Measurements from ENCODE around the gene TSPAN14. TPM values are rescaled to one million over a fixed set of nuclear protein-coding genes. Genes with fewer than 3 reads are reported as not detected.
A peak's percentile ranks its signal among the peaks of the same experiment; 100 is the strongest.

TSPAN14 gene
- total and polyA plus RNA-seq, 2 of the 13 experiments (the other 11 are each of a cell fraction or from before 2014, with no cell fraction given) = 24.1 to 80.6 TPM

GRCh38 chr10:80488539-80489066 lies 34.5 kb downstream of the TSPAN14 start (continued):
- no peak for TF ChIP-seq ARID4A (CRISPR knock-in tag; IDR thresholded peaks at IDR 0.05; ENCODE audit: borderline replicate concordance)

- FAIRE-seq (no peak), DNase-seq (ENCODE audit: low spot score) (no peak), ATAC-seq (no peak)
- no peaks in the 10 kb centered on the region for H3K27me3 ChIP-seq (ENCODE audit: control insufficient read depth in 1 of 2, insufficient read depth in 2 of 2, low read length in 2 of 2)
- WGBS (ENCODE audit: low lambda C conversion rate) = 92% methylated on average over 2 of the region's 2 CpGs
- no TSS peak for BruUV-seq (replicated peaks)
- H2AFZ ChIP-seq (ENCODE audit: low read length) = no peak overlapping the region
- TF ChIP-seq ZNF343 (CRISPR knock-in tag; IDR thresholded peaks at IDR 0.05) (no peak), ZNF282 (IDR thresholded peaks at IDR 0.05; ENCODE audit: partially characterized antibody) (no peak), RFXANK (CRISPR knock-in tag; IDR thresholded peaks at IDR 0.05) (no peak), ZMYM2 (CRISPR knock-in tag; IDR thresholded peaks at IDR 0.05) (no peak), ZMYM3 (CRISPR knock-in tag; IDR thresholded peaks at IDR 0.05) (peak; percentile 16; the same call in 1 of the 2 replicates), NFKB2 (CRISPR knock-in tag; IDR thresholded peaks at IDR 0.05; ENCODE audit: borderline replicate concordance) (no peak), PLRG1 (conservative IDR thresholded peaks at IDR 0.05) (no peak), ZNF18 (CRISPR knock-in tag; IDR thresholded peaks at IDR 0.05; ENCODE audit: insufficient replicate concordance) (no peak), XBP1 (CRISPR knock-in tag; IDR thresholded peaks at IDR 0.05) (no peak)
- H3K9ac ChIP-seq (ENCODE audit: insufficient read depth, low read depth, low read length) = no peak overlapping the region
- intact Hi-C loops (cut with micrococcal nuclease; ENCODE audit: unreplicated experiment) = no loop called here
- ChIA-PET CTCF (ENCODE audit: low intra/inter-chr PET ratio, low total read pairs) (no interaction called here), POLR2A (interaction anchor here (1.3 to 2.3 kb wide), 2 partner anchors 9 to 25 kb away, joined by 3 to 9 read pairs; no protein-coding TSS in a partner anchor)
- peaks cover 100% of the 10 kb centered on the region for H3K4me1 ChIP-seq (ENCODE audit: insufficient read depth, low read length)
- H3K4me2 ChIP-seq (ENCODE audit: low read depth, low read length) = no peak overlapping the region
- H3K4me3 ChIP-seq (replicated peaks in 1 of 3; ENCODE audit: insufficient read depth in 1 of 3, low read depth in 2 of 3, low read length in 3 of 3) = no peak overlapping the region
- in situ Hi-C loops (cut with HindIII; ENCODE audit: extremely low pct_ligation_motif_present, low pct_unique_long_range_greater_than_20kb) = no loop called here
- no peaks in the 10 kb centered on the region; the same call in none of the 2 replicates for H4K20me1 ChIP-seq (ENCODE audit: insufficient read depth, low read length)
- no peak overlapping the region for H3K27ac ChIP-seq (ENCODE audit: extremely low read length, insufficient read depth, low read length)
- H3K36me3 ChIP-seq (replicated peaks in 1 of 2; ENCODE audit: control insufficient read depth in 1 of 2, insufficient read depth in 2 of 2, low read length in 2 of 2) = peaks cover 15 to 34% of the 10 kb centered on the region in 2 experiments
- H3K9me3 ChIP-seq (ENCODE audit: low read length) = no peaks in the 10 kb centered on the region
- peaks cover 91% of the 10 kb centered on the region for H3K79me2 ChIP-seq (ENCODE audit: insufficient read depth, low read length)
Observed at GRCh38 chr10:80489371-80490112, 35.4 kb downstream of the TSPAN14 start.
